Thyroid gland (tissue), 4 donors: Measurements from ENCODE around the gene DNAI1. TPM values are rescaled to one million over a fixed set of nuclear protein-coding genes. Genes with fewer than 3 reads are reported as not detected.

Experiments
- DNase-seq, 2 donors: peaks; one replicate each; pipeline ENCODE4 v3.0.0-alpha.2; 2019
- H3K27ac ChIP-seq, 3 donors: fragments of 200-600 bp; sonication (generic); 1 replicate in 2 of 3; 2 replicates in 1 of 3; pipeline ENCODE4 v1.5.1; 2016 to 2019; ENCODE audit warnings: mild to moderate bottlenecking in 1 of 3, moderate library complexity in 1 of 3
- H3K27me3 ChIP-seq: fragments of 200-600 bp; sonication (generic); one replicate; pipeline ENCODE4 v1.5.1; 2019
- H3K36me3 ChIP-seq, 2 donors: fragments of 200-600 bp; sonication (generic); one replicate each; pipeline ENCODE4 v1.5.1; 2016 to 2019
- H3K4me1 ChIP-seq, 2 donors: fragments of 200-600 bp; sonication (generic); one replicate each; pipeline ENCODE4 v1.5.1; 2017 to 2019
- H3K4me3 ChIP-seq, 3 donors: fragments of 200-600 bp; sonication (generic); replicated peaks in 1 of 3; 1 replicate in 2 of 3; 2 replicates in 1 of 3; pipeline ENCODE4 v1.5.1; 2016; ENCODE audit warnings: mild to moderate bottlenecking in 1 of 3
- H3K9me3 ChIP-seq: fragments of 200-600 bp; sonication (generic); one replicate; pipeline ENCODE4 v1.5.1; 2017
- CTCF ChIP-seq, 6 experiments: fragments of 200-600 bp in 3 of 6; fragments of 450-650 bp in 3 of 6; sonication (generic) in 3 of 6; IDR thresholded peaks; one replicate each; pipeline ENCODE4 v1.5.1; 2016 to 2019; ENCODE audit warnings: antibody characterized with exemption in 6 of 6, mild to moderate bottlenecking in 2 of 6, inconsistent platforms in 1 of 6, moderate library complexity in 1 of 6
- POLR2A ChIP-seq, 2 donors: fragments of 450-650 bp; IDR thresholded peaks; one replicate each; pipeline ENCODE4 v1.6.1; 2017; ENCODE audit warnings: antibody characterized with exemption in 2 of 2, mild to moderate bottlenecking in 2 of 2, moderate library complexity in 1 of 2
- WGBS, 2 donors: methylation state at CpG; one replicate each; pipeline ENCODE4 v1.1.5; 2017; 5-methylcytosine and 5-hydroxymethylcytosine counted together
- intact Hi-C: fragments of 100-400 bp; cut with DNase I; formaldehyde crosslinking; loops from one replicate; pipeline ENCODE4 v1.15.1; 2023
- total RNA-seq, 4 donors: library from RNA; depleted of rRNA; stranded (reverse); fragments of >200 nt; gene quantifications; one replicate each; pipeline ENCODE4 v1.2.3, GENCODE V29; 2016

The DNAI1 gene
- total RNA-seq, 4 donors from 2014 or later, result 0.81 to 0.89 TPM; not detected in 2

- H3K4me3 ChIP-seq, result no peak overlapping the region
- H3K4me1 ChIP-seq, result peaks cover 9 to 14% of the 10 kb centered on the region in 2 donors
- TF ChIP-seq POLR2A (IDR thresholded peaks at IDR 0.05), result no peak
- no peak for TF ChIP-seq CTCF (IDR thresholded peaks at IDR 0.05)
- intact Hi-C loops, result loop anchor here (5.0 to 10.0 kb wide), 2 partner anchors 66 to 169 kb away; no protein-coding TSS in a partner anchor
- H3K9me3 ChIP-seq, result no peaks in the 10 kb centered on the region
- H3K36me3 ChIP-seq, result no peaks in the 10 kb centered on the region
- H3K27me3 ChIP-seq, result no peaks in the 10 kb centered on the region
- no peak overlapping the region for H3K27ac ChIP-seq
- DNase-seq, result no peak
Measured at GRCh38 chr9:34503406-34503805, 44.8 kb downstream of the DNAI1 start.

GRCh38 chr9:34505370-34506120 lies 46.9 kb downstream of the DNAI1 start:
- H3K36me3 ChIP-seq, result no peaks in the 10 kb centered on the region
- H3K27me3 ChIP-seq, result no peaks in the 10 kb centered on the region
- no peak overlapping the region for H3K4me3 ChIP-seq
- no peaks in the 10 kb centered on the region for H3K9me3 ChIP-seq
- TF ChIP-seq CTCF (IDR thresholded peaks at IDR 0.05) (no peak), POLR2A (IDR thresholded peaks at IDR 0.05) (no peak)
- H3K4me1 ChIP-seq, result peaks cover 9 to 14% of the 10 kb centered on the region in 2 donors
- no peak overlapping the region for H3K27ac ChIP-seq
- intact Hi-C loops, result loop anchor here (10.0 kb wide), 1 partner anchor 171 kb away; no protein-coding TSS in a partner anchor
- DNase-seq, result no peak
- WGBS, 2 donors, result 96% methylated on average over 5 of the region's 5 CpGs

GRCh38 chr9:34506623-34507022 lies 48.0 kb downstream of the DNAI1 start:
- 93 to 95% methylated on average over 7 of the region's 7 CpGs for WGBS, 2 donors
- DNase-seq, result no peak
- Histone ChIP-seq H3K27me3 (no peaks in the 10 kb centered on the region), H3K27ac (no peak overlapping the region), H3K36me3 (no peaks in the 10 kb centered on the region), H3K9me3 (no peaks in the 10 kb centered on the region), H3K4me1 (peaks cover 8 to 14% of the 10 kb centered on the region in 2 donors), H3K4me3 (no peak overlapping the region)
- intact Hi-C loops, result loop anchor here (10.0 kb wide), 1 partner anchor 172 kb away; no protein-coding TSS in a partner anchor
- no peak for TF ChIP-seq CTCF (IDR thresholded peaks at IDR 0.05)
- TF ChIP-seq POLR2A (IDR thresholded peaks at IDR 0.05), result no peak

- Histone ChIP-seq H3K4me1 (peaks cover 0 to 4% of the 10 kb centered on the region in 2 donors), H3K27ac (no peak overlapping the region), H3K9me3 (no peaks in the 10 kb centered on the region), H3K27me3 (no peaks in the 10 kb centered on the region), H3K4me3 (no peak overlapping the region), H3K36me3 (no peaks in the 10 kb centered on the region)
- intact Hi-C loops, result loop anchor here (10.0 kb wide), 1 partner anchor 173 kb away; no protein-coding TSS in a partner anchor
- 86 to 90% methylated on average over 5 of the region's 5 CpGs for WGBS, 2 donors
- TF ChIP-seq POLR2A (IDR thresholded peaks at IDR 0.05), result no peak
- TF ChIP-seq CTCF (IDR thresholded peaks at IDR 0.05), result no peak
- DNase-seq, result no peak
Measured at GRCh38 chr9:34507556-34507955, 49.0 kb downstream of the DNAI1 start.

- no peak overlapping the region for H3K27ac ChIP-seq
- DNase-seq, result no peak
- H3K27me3 ChIP-seq, result no peaks in the 10 kb centered on the region
- no peaks in the 10 kb centered on the region for H3K36me3 ChIP-seq
- intact Hi-C loops, result loop anchor here (10.0 kb wide), 1 partner anchor 173 kb away; no protein-coding TSS in a partner anchor
- H3K4me1 ChIP-seq, result peaks cover 0 to under 1% of the 10 kb centered on the region in 2 donors
- no peak for TF ChIP-seq CTCF (IDR thresholded peaks at IDR 0.05)
- TF ChIP-seq POLR2A (IDR thresholded peaks at IDR 0.05), result no peak
- H3K9me3 ChIP-seq, result no peaks in the 10 kb centered on the region
- H3K4me3 ChIP-seq, result no peak overlapping the region
Measured at GRCh38 chr9:34507966-34508365, 49.4 kb downstream of the DNAI1 start.
